HepG2 (cell line): Measurements from ENCODE around the gene SLC41A3. TPM values are rescaled to one million over a fixed set of nuclear protein-coding genes. Genes with fewer than 3 reads are reported as not detected.

ENCODE experiments used
- ATAC-seq: fragments of 200-7000 bp; cut with Tn5 transposase; 3 replicates; pipeline ENCODE4 v1.9.1; 2020; ENCODE audit warnings: mild to moderate bottlenecking, moderate library complexity
- BruUV-seq: library from RNA; stranded (reverse); fragments of 400-500 nt; replicated peaks from 2 replicates; lab custom pipeline; 2021; lab: Mats Ljungman, UMichigan
- CTCF ChIA-PET: fragments of 300-600 bp; formaldehyde crosslinking; extraction: SDS; loops from one replicate; lab custom pipeline; 2021; ENCODE audit warnings: low total read pairs, inconsistent platforms, low intra/inter-chr PET ratio; lab: Yijun Ruan, JAX
- POLR2A ChIA-PET: fragments of 350-600 bp; sonication (Branson Sonifier 250); formaldehyde crosslinking; loops from one replicate; lab custom pipeline; 2020; ENCODE audit warnings: antibody characterized with exemption, inconsistent platforms; lab: Yijun Ruan, JAX
- DNase-seq: peaks from one replicate; pipeline ENCODE4 v3.0.0-alpha.2; 2015; ENCODE audit warnings: low spot score
- FAIRE-seq: peaks from 3 replicates; lab custom pipeline; 2011; peaks lifted over from hg19 to GRCh38; lab: Jason Lieb, UNC
- H2AFZ ChIP-seq: one replicate; pipeline ENCODE4 v1.6.1; 2011; ENCODE audit warnings: low read length, inconsistent platforms
- H3K27ac ChIP-seq: fragments of 300-600 bp; 3 replicates; pipeline ENCODE4 v1.8.0; 2011; ENCODE audit warnings: mixed run types, mild to moderate bottlenecking, mixed read lengths, low read length, inconsistent platforms; ENCODE audit not compliant: insufficient read depth; ENCODE audit errors: extremely low read length
- H3K27me3 ChIP-seq, 2 experiments: fragments of 200-600 bp in 1 of 2; 2 replicates in 1 of 2; 3 replicates in 1 of 2; pipeline versions ENCODE4 v1.6.0 to v1.8.0; 2011; ENCODE audit warnings: low read length in 2 of 2, mild to moderate bottlenecking in 2 of 2, moderate library complexity in 2 of 2, inconsistent platforms in 1 of 2; ENCODE audit not compliant: insufficient read depth in 2 of 2, control insufficient read depth in 1 of 2
- H3K36me3 ChIP-seq, 2 experiments: fragments of 200-600 bp in 1 of 2; replicated peaks in 1 of 2; 2 replicates in 1 of 2; 3 replicates in 1 of 2; pipeline versions ENCODE4 v1.5.1 to v1.8.0; 2011; ENCODE audit warnings: low read length in 2 of 2, inconsistent platforms in 1 of 2; ENCODE audit not compliant: insufficient read depth in 2 of 2, control insufficient read depth in 1 of 2
- H3K4me1 ChIP-seq: 2 replicates; pipeline ENCODE4 v1.5.1; 2012; ENCODE audit warnings: low read length, inconsistent platforms; ENCODE audit not compliant: insufficient read depth
- H3K4me2 ChIP-seq: 2 replicates; pipeline ENCODE4 v1.6.0; 2011; ENCODE audit warnings: low read depth, low read length, inconsistent platforms
- H3K4me3 ChIP-seq, 3 experiments: fragments of 200-600 bp in 1 of 3; sonication (generic), shearing (Covaris generic) in 1 of 3; replicated peaks in 1 of 3; 2 replicates each; pipeline ENCODE4 v1.5.1; 2011 to 2016; ENCODE audit warnings: low read length in 3 of 3, inconsistent platforms in 2 of 3, low read depth in 2 of 3, mild to moderate bottlenecking in 2 of 3, control low read depth in 1 of 3, mixed read lengths in 1 of 3; ENCODE audit not compliant: insufficient read depth in 1 of 3
- H3K79me2 ChIP-seq: one replicate; pipeline ENCODE4 v1.6.1; 2011; ENCODE audit warnings: low read length, inconsistent platforms; ENCODE audit not compliant: insufficient read depth
- H3K9ac ChIP-seq: 2 replicates; pipeline ENCODE4 v1.6.0; 2011; ENCODE audit warnings: mild to moderate bottlenecking, low read depth, low read length, inconsistent platforms; ENCODE audit not compliant: insufficient read depth
- H3K9me3 ChIP-seq: 2 replicates; pipeline ENCODE4 v1.5.1; 2012; ENCODE audit warnings: mild to moderate bottlenecking, low read length
- H4K20me1 ChIP-seq: 2 replicates; pipeline ENCODE4 v1.6.0; 2011; ENCODE audit warnings: inconsistent platforms, mild to moderate bottlenecking, low read length, moderate library complexity; ENCODE audit not compliant: insufficient read depth
- FOXJ3 ChIP-seq: sonication (generic); formaldehyde crosslinking; IDR thresholded peaks from 2 replicates; pipeline ENCODE4 v1.4.0; 2020; ENCODE audit warnings: missing genetic modification reagents, mild to moderate bottlenecking, borderline replicate concordance
- GABPA ChIP-seq, 2 experiments: IDR thresholded peaks; 2 replicates each; pipeline ENCODE4 v1.6.1; 2011 to 2016; ENCODE audit warnings: low read depth in 2 of 2, low read length in 1 of 2, missing biosample characterization in 1 of 2, missing genetic modification characterization in 1 of 2
- JUNB ChIP-seq: sonication (generic); formaldehyde crosslinking; IDR thresholded peaks from 2 replicates; pipeline ENCODE4 v1.8.0; 2022; ENCODE audit warnings: missing genetic modification reagents, mild to moderate bottlenecking, borderline replicate concordance
- KMT2B ChIP-seq: IDR thresholded peaks from 2 replicates; pipeline ENCODE4 v1.6.1; 2016; ENCODE audit warnings: missing genetic modification reagents, missing compliant biosample characterization
- NFATC3 ChIP-seq: sonication (generic); formaldehyde crosslinking; IDR thresholded peaks from 2 replicates; pipeline ENCODE4 v1.5.1; 2020; ENCODE audit warnings: mild to moderate bottlenecking, missing genetic modification reagents
- NFE2 ChIP-seq: sonication (generic); formaldehyde crosslinking; IDR thresholded peaks from 2 replicates; pipeline ENCODE4 v1.4.0; 2020; ENCODE audit warnings: missing genetic modification reagents
- NFIC ChIP-seq: IDR thresholded peaks from 2 replicates; pipeline ENCODE4 v1.6.1; 2012; ENCODE audit warnings: mild to moderate bottlenecking, low read length, inconsistent platforms
- RXRB ChIP-seq: IDR thresholded peaks from 2 replicates; pipeline ENCODE4 v1.6.1; 2016; ENCODE audit warnings: borderline replicate concordance, missing genetic modification reagents, missing compliant biosample characterization
- TEF ChIP-seq: sonication (generic); formaldehyde crosslinking; IDR thresholded peaks from 2 replicates; pipeline ENCODE4 v1.5.0; 2020; ENCODE audit warnings: missing genetic modification reagents
- TFDP2 ChIP-seq: sonication (generic); formaldehyde crosslinking; IDR thresholded peaks from 2 replicates; pipeline ENCODE4 v1.4.0; 2020; ENCODE audit warnings: missing genetic modification reagents
- USF2 ChIP-seq, 2 experiments: sonication (generic) in 1 of 2; formaldehyde crosslinking in 1 of 2; IDR thresholded peaks; 2 replicates each; pipeline versions ENCODE4 v1.5.1 to v1.6.1; 2011 to 2020; ENCODE audit warnings: borderline replicate concordance in 1 of 2, low read depth in 1 of 2, low read length in 1 of 2, mild to moderate bottlenecking in 1 of 2, missing genetic modification reagents in 1 of 2, moderate library complexity in 1 of 2
- ZBTB21 ChIP-seq: sonication (generic); formaldehyde crosslinking; IDR thresholded peaks from 2 replicates; pipeline ENCODE4 v1.4.0; 2020; ENCODE audit warnings: missing genetic modification reagents
- ZBTB39 ChIP-seq: sonication (generic); formaldehyde crosslinking; IDR thresholded peaks from 2 replicates; pipeline ENCODE4 v1.5.0; 2020; ENCODE audit warnings: missing genetic modification reagents
- ZNF317 ChIP-seq: sonication (generic); formaldehyde crosslinking; IDR thresholded peaks from 2 replicates; pipeline ENCODE4 v1.5.0; 2020; ENCODE audit warnings: mild to moderate bottlenecking, missing genetic modification reagents
- ZNF326 ChIP-seq: sonication (generic); formaldehyde crosslinking; IDR thresholded peaks from 2 replicates; pipeline ENCODE4 v1.4.0; 2020; ENCODE audit warnings: missing genetic modification reagents, borderline replicate concordance
- ZNF350 ChIP-seq: sonication (generic); formaldehyde crosslinking; IDR thresholded peaks from 2 replicates; pipeline ENCODE4 v1.4.0; 2020; ENCODE audit warnings: mild to moderate bottlenecking, low read depth, missing genetic modification reagents, borderline replicate concordance
- ZNF530 ChIP-seq: sonication (generic); formaldehyde crosslinking; IDR thresholded peaks from 2 replicates; pipeline ENCODE4 v1.5.0; 2020; ENCODE audit warnings: low read depth, mild to moderate bottlenecking, missing genetic modification reagents
- ZNF83 ChIP-seq: sonication (generic); formaldehyde crosslinking; IDR thresholded peaks from 2 replicates; pipeline ENCODE4 v1.4.0; 2020; ENCODE audit warnings: missing genetic modification reagents, mild to moderate bottlenecking, borderline replicate concordance
- WGBS: methylation state at CpG from one replicate; pipeline ENCODE4 v1.1.6; 2017; ENCODE audit warnings: low lambda C conversion rate; 5-methylcytosine and 5-hydroxymethylcytosine counted together
- in situ Hi-C: cut with HindIII; loops from 2 replicates; pipeline ENCODE4 v1.10.0; 2017; ENCODE audit warnings: low pct_unique_long_range_greater_than_20kb; ENCODE audit not compliant: extremely low pct_ligation_motif_present
- intact Hi-C: fragments of 100-400 bp; cut with micrococcal nuclease; formaldehyde crosslinking; loops from one replicate; pipeline ENCODE4 v1.10.0; 2022; ENCODE audit not compliant: unreplicated experiment
- polyA plus RNA-seq, 8 experiments: library from polyadenylated mRNA; depleted of rRNA in 3 of 8; stranded (reverse) in 7 of 8; unstranded in 1 of 8; fragments of >200 nt; fragmentation: Illumina TruSeq in 4 of 8; extraction: Trizol in 4 of 8; gene quantifications; 2 replicates each; pipeline versions ENCODE4 v1.2.1 to v1.2.3, GENCODE V29; 2011 to 2016; ENCODE audit warnings: low read depth in 4 of 8, missing spikeins in 1 of 8, mixed read lengths in 1 of 8; ENCODE audit not compliant: insufficient read depth in 1 of 8
- total RNA-seq, 5 experiments: library from RNA; depleted of rRNA; stranded (reverse); fragments of >200 nt; fragmentation: Illumina TruSeq; extraction: Trizol; gene quantifications; 2 replicates each; pipeline ENCODE4 v1.2.3, GENCODE V29; 2016; ENCODE audit warnings: low read depth in 1 of 5

Gene SLC41A3
- total and polyA plus RNA-seq, 2 of the 13 experiments (the other 11 are each of a cell fraction or from before 2014, with no cell fraction given), result 26.0 to 71.1 TPM

GRCh38 chr3:126005951-126006350 is 78.0 kb downstream of the SLC41A3 start (continued):
- TF ChIP-seq ZNF317 (CRISPR knock-in tag) (no peak), JUNB (CRISPR knock-in tag) (no peak), TEF (CRISPR knock-in tag) (no peak), KMT2B (CRISPR knock-in tag) (no peak)

- no peaks in the 10 kb centered on the region for H3K27me3 ChIP-seq
- no TSS peak for BruUV-seq
- peaks cover 4 to 7% of the 10 kb centered on the region in 2 experiments; a peak in 3 of 5 replicates for H3K36me3 ChIP-seq
- H3K4me1 ChIP-seq, result no peaks in the 10 kb centered on the region
- H3K27ac ChIP-seq, result no peak overlapping the region
- ChIA-PET POLR2A (no interaction called here), CTCF (no interaction called here)
- no peaks in the 10 kb centered on the region for H3K79me2 ChIP-seq
- H3K4me3 ChIP-seq, result no peak overlapping the region
- H3K9me3 ChIP-seq, result no peaks in the 10 kb centered on the region
- intact Hi-C loops, result no loop called here
- no peak overlapping the region for H3K9ac ChIP-seq
- no peak overlapping the region for H2AFZ ChIP-seq
- FAIRE-seq (no peak), ATAC-seq (no peak), DNase-seq (no peak)
- in situ Hi-C loops, result no loop called here
- H3K4me2 ChIP-seq, result no peak overlapping the region
- WGBS, result 95% methylated on average over 4 of the region's 7 CpGs
- H4K20me1 ChIP-seq, result no peaks in the 10 kb centered on the region
- TF ChIP-seq ZNF326 (CRISPR knock-in tag) (no peak), RXRB (CRISPR knock-in tag) (no peak), ZBTB21 (CRISPR knock-in tag) (no peak), NFATC3 (CRISPR knock-in tag) (no peak), NFIC (no peak), GABPA (IDR thresholded peaks at IDR 0.05; ENCODE audit: low read depth, low read length) (no peak), GABPA (CRISPR knock-in tag; IDR thresholded peaks at IDR 0.05; ENCODE audit: low read depth) (no peak), ZNF83 (CRISPR knock-in tag) (no peak), USF2 (IDR thresholded peaks at IDR 0.05; ENCODE audit: low read depth, low read length) (no peak), USF2 (CRISPR knock-in tag; IDR thresholded peaks at IDR 0.05; ENCODE audit: borderline replicate concordance) (no peak), ZBTB39 (no peak), TFDP2 (CRISPR knock-in tag) (no peak), ZNF350 (CRISPR knock-in tag) (no peak), NFE2 (no peak), FOXJ3 (no peak), ZNF530 (CRISPR knock-in tag) (no peak)
Observed at GRCh38 chr3:126004692-126005091, 79.2 kb downstream of the SLC41A3 start.
